ENCODE results near the gene SLC2A13.

DNA sequence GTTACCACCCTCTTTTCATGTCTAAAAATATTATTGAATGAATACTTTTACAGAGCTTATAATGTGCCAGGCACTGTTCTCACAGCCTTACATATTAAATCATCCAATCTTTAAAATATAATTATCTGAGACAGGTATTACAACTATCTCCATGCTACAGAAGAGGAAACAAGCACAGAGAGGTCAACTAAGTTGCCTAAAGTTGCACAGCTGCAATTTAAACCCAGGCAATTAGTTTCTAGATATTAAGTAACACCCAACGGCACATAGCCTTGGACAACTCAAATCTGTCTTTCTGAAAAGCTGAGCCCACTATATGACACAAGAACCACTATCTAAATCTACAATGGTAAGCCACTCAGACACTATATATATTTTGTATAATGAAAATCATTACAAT lies 92.6 kb downstream of the SLC2A13 start:
- TF ChIP-seq POLR2A (IDR thresholded peaks at IDR 0.05) = no peak
- TF ChIP-seq, protein P1, sequence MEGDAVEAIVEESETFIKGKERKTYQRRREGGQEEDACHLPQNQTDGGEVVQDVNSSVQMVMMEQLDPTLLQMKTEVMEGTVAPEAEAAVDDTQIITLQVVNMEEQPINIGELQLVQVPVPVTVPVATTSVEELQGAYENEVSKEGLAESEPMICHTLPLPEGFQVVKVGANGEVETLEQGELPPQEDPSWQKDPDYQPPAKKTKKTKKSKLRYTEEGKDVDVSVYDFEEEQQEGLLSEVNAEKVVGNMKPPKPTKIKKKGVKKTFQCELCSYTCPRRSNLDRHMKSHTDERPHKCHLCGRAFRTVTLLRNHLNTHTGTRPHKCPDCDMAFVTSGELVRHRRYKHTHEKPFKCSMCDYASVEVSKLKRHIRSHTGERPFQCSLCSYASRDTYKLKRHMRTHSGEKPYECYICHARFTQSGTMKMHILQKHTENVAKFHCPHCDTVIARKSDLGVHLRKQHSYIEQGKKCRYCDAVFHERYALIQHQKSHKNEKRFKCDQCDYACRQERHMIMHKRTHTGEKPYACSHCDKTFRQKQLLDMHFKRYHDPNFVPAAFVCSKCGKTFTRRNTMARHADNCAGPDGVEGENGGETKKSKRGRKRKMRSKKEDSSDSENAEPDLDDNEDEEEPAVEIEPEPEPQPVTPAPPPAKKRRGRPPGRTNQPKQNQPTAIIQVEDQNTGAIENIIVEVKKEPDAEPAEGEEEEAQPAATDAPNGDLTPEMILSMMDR (IDR thresholded peaks at IDR 0.05) = no peak

Data from tibial nerve (tissue), 3 donors.